ENCODE data around the gene PARP3. TPM values are rescaled to one million over a fixed set of nuclear protein-coding genes. Genes with fewer than 3 reads are reported as not detected.

PARP3 gene
- polyA plus RNA-seq, 1 of the 3 experiments (the other 2 are of a cell fraction) = 31.1 TPM

DNA sequence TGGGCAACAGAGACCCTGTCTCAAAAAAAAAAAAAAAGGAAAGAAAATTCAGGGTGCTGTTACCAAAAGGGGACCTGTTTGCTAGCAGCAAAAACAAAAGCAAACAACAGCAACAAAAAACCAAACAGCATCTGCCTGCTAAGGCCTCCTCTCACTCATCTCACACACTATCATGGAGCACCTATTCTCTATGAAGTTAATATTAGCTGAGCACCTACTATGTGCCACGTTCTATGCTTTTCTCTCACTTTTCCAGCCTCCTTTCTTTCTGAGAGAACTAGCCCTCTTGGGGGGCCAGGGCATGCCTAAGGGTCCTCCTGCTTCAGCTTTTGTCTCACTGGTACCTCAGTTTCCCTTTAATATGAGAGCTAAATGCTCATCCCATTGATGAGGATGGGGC, 12.6 kb downstream of the PARP3 start:
- peaks cover 15% of the 10 kb centered on the region for H3F3A ChIP-seq (replicated peaks; ENCODE audit: insufficient read depth)
- no peak overlapping the region for H3K9ac ChIP-seq
- no peaks in the 10 kb centered on the region for H3K27me3 ChIP-seq (ENCODE audit: insufficient read depth)
- no peak overlapping the region for H3K4me3 ChIP-seq (ENCODE audit: low read depth in 2 of 2, low read length in 1 of 2)
- POLR2A ChIA-PET = interaction anchor here (1.2 kb wide), 1 partner anchor 41 kb away, joined by 4 read pairs; the partner anchor contains the start of gene RPL29
- peaks cover 4 to 12% of the 10 kb centered on the region in 2 experiments; a peak in 2 of 4 replicates for H3K4me1 ChIP-seq (ENCODE audit: control insufficient read depth in 1 of 2, insufficient read depth in 2 of 2, low read depth in 1 of 2, low read length in 1 of 2)
- no peaks in the 10 kb centered on the region for H4K20me1 ChIP-seq (ENCODE audit: insufficient read depth)
- H3K4me2 ChIP-seq = no peak overlapping the region
- 74% methylated on average over 1 of the region's 1 CpG for WGBS (ENCODE audit: low lambda C conversion rate)
- H3K79me2 ChIP-seq (ENCODE audit: insufficient read depth) = no peaks in the 10 kb centered on the region
- no peak overlapping the region for H2AFZ ChIP-seq (ENCODE audit: low read depth)
- no peak for DNase-seq
- peaks cover 5 to 24% of the 10 kb centered on the region in 2 experiments for H3K36me3 ChIP-seq (replicated peaks in 1 of 2; ENCODE audit: control insufficient read depth in 1 of 2, insufficient read depth in 2 of 2, low read length in 1 of 2)
- CTCF ChIA-PET = interaction anchor here (0.8 to 6.2 kb wide), 7 partner anchors 9 to 47 kb away, joined by 3 to 44 read pairs (median 10); partner anchors contain the start of genes ABHD14A, ABHD14B, ACY1 and PARP3
- TF ChIP-seq, protein P1, sequence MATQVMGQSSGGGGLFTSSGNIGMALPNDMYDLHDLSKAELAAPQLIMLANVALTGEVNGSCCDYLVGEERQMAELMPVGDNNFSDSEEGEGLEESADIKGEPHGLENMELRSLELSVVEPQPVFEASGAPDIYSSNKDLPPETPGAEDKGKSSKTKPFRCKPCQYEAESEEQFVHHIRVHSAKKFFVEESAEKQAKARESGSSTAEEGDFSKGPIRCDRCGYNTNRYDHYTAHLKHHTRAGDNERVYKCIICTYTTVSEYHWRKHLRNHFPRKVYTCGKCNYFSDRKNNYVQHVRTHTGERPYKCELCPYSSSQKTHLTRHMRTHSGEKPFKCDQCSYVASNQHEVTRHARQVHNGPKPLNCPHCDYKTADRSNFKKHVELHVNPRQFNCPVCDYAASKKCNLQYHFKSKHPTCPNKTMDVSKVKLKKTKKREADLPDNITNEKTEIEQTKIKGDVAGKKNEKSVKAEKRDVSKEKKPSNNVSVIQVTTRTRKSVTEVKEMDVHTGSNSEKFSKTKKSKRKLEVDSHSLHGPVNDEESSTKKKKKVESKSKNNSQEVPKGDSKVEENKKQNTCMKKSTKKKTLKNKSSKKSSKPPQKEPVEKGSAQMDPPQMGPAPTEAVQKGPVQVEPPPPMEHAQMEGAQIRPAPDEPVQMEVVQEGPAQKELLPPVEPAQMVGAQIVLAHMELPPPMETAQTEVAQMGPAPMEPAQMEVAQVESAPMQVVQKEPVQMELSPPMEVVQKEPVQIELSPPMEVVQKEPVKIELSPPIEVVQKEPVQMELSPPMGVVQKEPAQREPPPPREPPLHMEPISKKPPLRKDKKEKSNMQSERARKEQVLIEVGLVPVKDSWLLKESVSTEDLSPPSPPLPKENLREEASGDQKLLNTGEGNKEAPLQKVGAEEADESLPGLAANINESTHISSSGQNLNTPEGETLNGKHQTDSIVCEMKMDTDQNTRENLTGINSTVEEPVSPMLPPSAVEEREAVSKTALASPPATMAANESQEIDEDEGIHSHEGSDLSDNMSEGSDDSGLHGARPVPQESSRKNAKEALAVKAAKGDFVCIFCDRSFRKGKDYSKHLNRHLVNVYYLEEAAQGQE (IDR thresholded peaks at IDR 0.05; ENCODE audit: low read depth, low read length) = no peak
- TF ChIP-seq USF1 (IDR thresholded peaks at IDR 0.05; ENCODE audit: borderline replicate concordance, low read depth) (no peak), FOXJ3 (CRISPR knock-in tag; IDR thresholded peaks at IDR 0.05) (no peak), RFX5 (IDR thresholded peaks at IDR 0.05; ENCODE audit: low read length) (no peak), NRF1 (IDR thresholded peaks at IDR 0.05; ENCODE audit: low read depth, low read length) (no peak), CTCF (IDR thresholded peaks at IDR 0.05) (no peak), TEAD4 (IDR thresholded peaks at IDR 0.05; ENCODE audit: borderline replicate concordance, insufficient read depth) (no peak), ELF1 (IDR thresholded peaks at IDR 0.05) (no peak), EP300 (IDR thresholded peaks at IDR 0.05; ENCODE audit: borderline replicate concordance in 1 of 2, low read depth in 1 of 2, low read length in 1 of 2) (no peak), JUND (IDR thresholded peaks at IDR 0.05) (no peak), FOXM1 (IDR thresholded peaks at IDR 0.05; ENCODE audit: low read depth) (no peak)
- TF ChIP-seq, protein P2, sequence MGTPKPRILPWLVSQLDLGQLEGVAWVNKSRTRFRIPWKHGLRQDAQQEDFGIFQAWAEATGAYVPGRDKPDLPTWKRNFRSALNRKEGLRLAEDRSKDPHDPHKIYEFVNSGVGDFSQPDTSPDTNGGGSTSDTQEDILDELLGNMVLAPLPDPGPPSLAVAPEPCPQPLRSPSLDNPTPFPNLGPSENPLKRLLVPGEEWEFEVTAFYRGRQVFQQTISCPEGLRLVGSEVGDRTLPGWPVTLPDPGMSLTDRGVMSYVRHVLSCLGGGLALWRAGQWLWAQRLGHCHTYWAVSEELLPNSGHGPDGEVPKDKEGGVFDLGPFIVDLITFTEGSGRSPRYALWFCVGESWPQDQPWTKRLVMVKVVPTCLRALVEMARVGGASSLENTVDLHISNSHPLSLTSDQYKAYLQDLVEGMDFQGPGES (IDR thresholded peaks at IDR 0.05; ENCODE audit: low read depth, low read length) = no peak
- no peaks in the 10 kb centered on the region for H3K9me2 ChIP-seq
- no peaks in the 10 kb centered on the region for H3K9me3 ChIP-seq
- H3K27ac ChIP-seq (ENCODE audit: low read depth in 2 of 2, low read length in 1 of 2) = no peak overlapping the region

All from SK-N-SH (cell line).